Osteoblast (primary cell): ENCODE measurements around the gene RNF144A. TPM values are rescaled to one million over a fixed set of nuclear protein-coding genes. Genes with fewer than 3 reads are reported as not detected.

Experiments used
- DNase-seq: peaks from one replicate; pipeline ENCODE4 v3.0.0; 2011; ENCODE audit warnings: low spot score, mixed read lengths; ENCODE audit not compliant: insufficient read length; ENCODE audit errors: missing footprints
- H2AFZ ChIP-seq: 2 replicates; pipeline ENCODE4 v1.6.0; 2011; ENCODE audit warnings: mild to moderate bottlenecking, low read length
- H3K27ac ChIP-seq: 2 replicates; pipeline ENCODE4 v1.5.1; 2011; ENCODE audit warnings: mild to moderate bottlenecking, low read depth, low read length, moderate library complexity
- H3K27me3 ChIP-seq: 2 replicates; pipeline ENCODE4 v1.6.0; 2012; ENCODE audit warnings: mild to moderate bottlenecking, control low read depth, inconsistent platforms, low read length, moderate library complexity; ENCODE audit not compliant: insufficient read depth
- H3K36me3 ChIP-seq: 2 replicates; pipeline ENCODE4 v1.5.1; 2011; ENCODE audit warnings: mild to moderate bottlenecking, low read length, control low read depth, moderate library complexity; ENCODE audit not compliant: insufficient read depth
- H3K4me1 ChIP-seq: 2 replicates; pipeline ENCODE4 v1.5.1; 2011; ENCODE audit warnings: mild to moderate bottlenecking, low read length, control low read depth, moderate library complexity; ENCODE audit not compliant: insufficient read depth
- H3K4me2 ChIP-seq: 2 replicates; pipeline ENCODE4 v1.6.0; 2011; ENCODE audit warnings: mild to moderate bottlenecking, low read length; ENCODE audit not compliant: insufficient read depth
- H3K4me3 ChIP-seq: fragments of 200-600 bp; sonication (generic); 3 replicates; pipeline ENCODE4 v1.5.1; 2012; ENCODE audit warnings: mild to moderate bottlenecking, low read length, inconsistent platforms; ENCODE audit not compliant: insufficient read depth
- H3K79me2 ChIP-seq: 2 replicates; pipeline ENCODE4 v1.6.0; 2012; ENCODE audit warnings: mild to moderate bottlenecking, low read length, control low read depth, inconsistent platforms; ENCODE audit not compliant: insufficient read depth
- H3K9me3 ChIP-seq: 2 replicates; pipeline ENCODE4 v1.5.1; 2011; ENCODE audit warnings: low read depth, low read length, control low read depth
- H4K20me1 ChIP-seq: 2 replicates; pipeline ENCODE4 v1.6.0; 2012; ENCODE audit warnings: mild to moderate bottlenecking, low read length, control low read depth; ENCODE audit not compliant: insufficient read depth
- total RNA-seq: library from RNA; depleted of rRNA; stranded (reverse); fragments of >200 nt; gene quantifications from 2 replicates; pipeline ENCODE4 v1.2.3, GENCODE V29; 2012
- TF ChIP-seq, protein P1 (sequence below): IDR thresholded peaks from 2 replicates; pipeline ENCODE4 v1.5.1; 2011; ENCODE audit warnings: mild to moderate bottlenecking, low read depth, low read length, moderate library complexity; ENCODE audit errors: extremely low read depth

Gene RNF144A
- total RNA-seq, 1 donor = 15.9 TPM

DNA sequence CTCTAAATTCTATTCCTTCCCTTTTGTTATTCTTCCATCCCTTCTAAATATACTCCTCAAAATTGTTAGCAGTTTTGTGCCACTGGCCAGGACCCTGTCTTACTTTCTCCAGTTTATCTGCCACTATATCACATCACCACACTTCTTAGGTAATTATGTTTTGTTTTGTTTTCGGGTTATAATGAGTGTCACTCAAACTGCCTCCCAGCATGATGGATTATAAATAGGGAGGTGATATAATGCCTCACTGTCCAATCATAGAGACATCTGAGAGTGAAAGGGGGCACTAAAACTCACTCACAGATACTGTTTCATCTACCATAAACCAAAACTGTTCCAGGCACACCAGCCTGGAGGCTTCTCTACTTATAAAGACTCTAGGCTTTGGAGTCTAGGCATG lies 36.2 kb upstream of the RNF144A start:
- H3K4me2 ChIP-seq = no peak overlapping the region

DNA sequence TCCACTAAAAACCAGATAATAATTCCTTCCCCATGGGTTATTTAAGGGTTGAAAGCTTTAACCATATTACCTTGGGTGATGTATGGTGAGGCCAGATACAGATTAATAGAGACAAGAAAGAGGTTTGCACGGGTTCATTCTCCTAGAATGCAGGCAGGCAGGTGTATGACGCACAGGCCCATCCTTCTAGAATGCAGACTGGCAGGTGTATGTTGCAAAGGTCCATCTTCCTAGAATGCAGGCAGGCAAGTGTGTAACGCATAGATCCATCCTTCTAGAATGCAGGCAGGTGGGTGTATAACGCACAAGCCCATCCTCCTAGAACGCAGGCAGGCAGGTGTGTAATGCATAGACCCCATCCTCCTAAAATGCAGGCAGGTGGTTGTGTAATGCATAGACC lies 35.7 kb upstream of the RNF144A start:
- no peaks in the 10 kb centered on the region for H3K36me3 ChIP-seq
- no peaks in the 10 kb centered on the region for H3K4me1 ChIP-seq
- no peak overlapping the region for H3K4me3 ChIP-seq

More for the DNA sequence above, 36.2 kb upstream of the RNF144A start:
- H3K4me3 ChIP-seq = no peak overlapping the region
- H3K27me3 ChIP-seq = no peaks in the 10 kb centered on the region
- H3K36me3 ChIP-seq = no peaks in the 10 kb centered on the region
- no peaks in the 10 kb centered on the region for H3K9me3 ChIP-seq
- DNase-seq = no peak
- no peak overlapping the region for H3K27ac ChIP-seq
- no peaks in the 10 kb centered on the region for H3K4me1 ChIP-seq
- H2AFZ ChIP-seq = no peak overlapping the region
- TF ChIP-seq, protein P1, sequence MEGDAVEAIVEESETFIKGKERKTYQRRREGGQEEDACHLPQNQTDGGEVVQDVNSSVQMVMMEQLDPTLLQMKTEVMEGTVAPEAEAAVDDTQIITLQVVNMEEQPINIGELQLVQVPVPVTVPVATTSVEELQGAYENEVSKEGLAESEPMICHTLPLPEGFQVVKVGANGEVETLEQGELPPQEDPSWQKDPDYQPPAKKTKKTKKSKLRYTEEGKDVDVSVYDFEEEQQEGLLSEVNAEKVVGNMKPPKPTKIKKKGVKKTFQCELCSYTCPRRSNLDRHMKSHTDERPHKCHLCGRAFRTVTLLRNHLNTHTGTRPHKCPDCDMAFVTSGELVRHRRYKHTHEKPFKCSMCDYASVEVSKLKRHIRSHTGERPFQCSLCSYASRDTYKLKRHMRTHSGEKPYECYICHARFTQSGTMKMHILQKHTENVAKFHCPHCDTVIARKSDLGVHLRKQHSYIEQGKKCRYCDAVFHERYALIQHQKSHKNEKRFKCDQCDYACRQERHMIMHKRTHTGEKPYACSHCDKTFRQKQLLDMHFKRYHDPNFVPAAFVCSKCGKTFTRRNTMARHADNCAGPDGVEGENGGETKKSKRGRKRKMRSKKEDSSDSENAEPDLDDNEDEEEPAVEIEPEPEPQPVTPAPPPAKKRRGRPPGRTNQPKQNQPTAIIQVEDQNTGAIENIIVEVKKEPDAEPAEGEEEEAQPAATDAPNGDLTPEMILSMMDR = no peak
- H4K20me1 ChIP-seq = no peaks in the 10 kb centered on the region
- no peaks in the 10 kb centered on the region for H3K79me2 ChIP-seq

DNA sequence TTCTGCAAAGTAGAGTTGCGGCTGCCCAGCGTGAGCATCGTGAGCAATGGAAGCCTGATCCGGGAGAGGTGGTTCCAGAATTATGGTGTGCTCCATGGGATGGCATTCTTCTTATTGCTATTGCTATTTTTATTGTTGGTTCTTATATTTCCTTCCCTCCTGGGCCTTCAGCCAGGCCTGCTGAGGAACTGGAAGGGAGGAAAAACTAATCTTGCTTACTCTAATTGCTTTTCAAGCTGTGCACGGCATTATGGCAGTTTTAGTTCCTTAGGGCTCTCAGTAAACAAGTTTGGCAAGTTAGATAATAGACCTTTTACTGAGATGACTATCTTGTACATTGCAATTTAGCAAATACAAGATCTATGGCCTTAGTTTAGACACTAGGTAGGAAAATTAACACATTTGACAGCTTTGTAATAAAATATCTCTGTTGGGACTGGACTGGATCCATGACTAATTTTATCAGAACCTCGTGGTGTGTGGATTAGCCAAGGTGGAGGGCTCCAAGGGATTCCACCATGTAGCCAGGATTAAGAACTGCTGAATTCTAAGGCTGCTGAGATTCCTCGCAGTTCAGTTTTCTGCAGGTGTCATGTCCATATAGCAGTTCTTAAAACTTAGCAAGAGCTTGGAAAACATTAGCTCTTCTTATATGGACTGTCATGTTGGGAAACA lies 33.6 kb upstream of the RNF144A start:
- Histone ChIP-seq H4K20me1 (no peaks in the 10 kb centered on the region), H3K79me2 (no peaks in the 10 kb centered on the region), H3K36me3 (no peaks in the 10 kb centered on the region), H3K27me3 (no peaks in the 10 kb centered on the region), H3K4me1 (no peaks in the 10 kb centered on the region), H3K4me3 (no peak overlapping the region), H3K9me3 (no peaks in the 10 kb centered on the region), H3K4me2 (no peak overlapping the region), H2AFZ (no peak overlapping the region), H3K27ac (no peak overlapping the region)
- TF ChIP-seq, protein P1 = no peak
- DNase-seq = no peak

More for the DNA sequence above, 35.7 kb upstream of the RNF144A start:
- no peak overlapping the region for H3K4me2 ChIP-seq
- DNase-seq = no peak
- H3K79me2 ChIP-seq = no peaks in the 10 kb centered on the region
- TF ChIP-seq, protein P1 = no peak
- no peaks in the 10 kb centered on the region for H3K27me3 ChIP-seq
- no peaks in the 10 kb centered on the region for H4K20me1 ChIP-seq
- no peak overlapping the region for H3K27ac ChIP-seq
- no peaks in the 10 kb centered on the region for H3K9me3 ChIP-seq
- no peak overlapping the region for H2AFZ ChIP-seq

DNA sequence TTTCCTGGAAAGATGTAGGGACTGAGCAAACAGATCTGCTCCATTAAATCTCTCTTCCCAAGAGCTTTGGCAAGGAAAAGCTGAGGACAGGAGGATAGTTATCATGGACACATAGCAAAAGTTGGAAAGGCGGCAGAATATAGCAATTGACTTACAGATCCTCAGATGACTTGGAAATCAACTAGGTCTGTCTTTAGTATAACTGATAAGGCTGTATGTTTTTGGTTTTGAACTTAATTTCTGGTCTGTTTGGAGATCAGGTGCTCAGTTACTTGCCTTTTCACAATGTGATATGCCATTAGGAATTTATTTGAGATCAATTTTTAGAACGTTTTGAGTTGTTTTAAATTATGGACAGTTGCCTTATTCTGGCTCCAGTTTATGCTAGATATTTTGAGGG lies 31.7 kb upstream of the RNF144A start:
- Histone ChIP-seq H2AFZ (no peak overlapping the region), H3K4me3 (no peak overlapping the region), H3K9me3 (no peaks in the 10 kb centered on the region), H3K27me3 (no peaks in the 10 kb centered on the region), H3K79me2 (no peaks in the 10 kb centered on the region), H3K27ac (no peak overlapping the region), H4K20me1 (no peaks in the 10 kb centered on the region), H3K36me3 (no peaks in the 10 kb centered on the region), H3K4me1 (no peaks in the 10 kb centered on the region), H3K4me2 (no peak overlapping the region)
- no peak for DNase-seq
- TF ChIP-seq, protein P1 = no peak
